H1 (cell line): Measurements from ENCODE around the gene CDC42SE2.

Experiments used
- EGR1 ChIP-seq: IDR thresholded peaks from 2 replicates; pipeline ENCODE4 v1.6.1; 2011; ENCODE audit warnings: low read depth, low read length, borderline replicate concordance
- POLR2A ChIP-seq, 2 experiments: IDR thresholded peaks; 1 replicate in 1 of 2; 2 replicates in 1 of 2; pipeline ENCODE4 v1.6.1; 2011; ENCODE audit warnings: low read depth in 2 of 2, low read length in 2 of 2, mild to moderate bottlenecking in 2 of 2; ENCODE audit errors: control extremely low read depth in 1 of 2
- POLR2AphosphoS5 ChIP-seq: IDR thresholded peaks from 2 replicates; pipeline ENCODE4 v1.6.1; 2011; ENCODE audit warnings: low read depth, low read length
- TBP ChIP-seq: IDR thresholded peaks from 2 replicates; pipeline ENCODE4 v1.6.1; 2011; ENCODE audit warnings: low read depth, low read length, improper control_type of control experiment
- YY1 ChIP-seq: IDR thresholded peaks from 2 replicates; pipeline ENCODE4 v1.6.1; 2011; ENCODE audit warnings: low read depth, mild to moderate bottlenecking, low read length
- TF ChIP-seq, protein P1 (sequence below), 3 experiments: IDR thresholded peaks; 1 replicate in 2 of 3; 2 replicates in 1 of 3; pipeline versions ENCODE4 v1.5.1 to v1.6.1; 2011; ENCODE audit warnings: low read length in 3 of 3, mild to moderate bottlenecking in 3 of 3, inconsistent platforms in 2 of 3, low read depth in 1 of 3, moderate library complexity in 1 of 3; ENCODE audit not compliant: insufficient read depth in 1 of 3; ENCODE audit errors: control extremely low read depth in 1 of 3

DNA sequence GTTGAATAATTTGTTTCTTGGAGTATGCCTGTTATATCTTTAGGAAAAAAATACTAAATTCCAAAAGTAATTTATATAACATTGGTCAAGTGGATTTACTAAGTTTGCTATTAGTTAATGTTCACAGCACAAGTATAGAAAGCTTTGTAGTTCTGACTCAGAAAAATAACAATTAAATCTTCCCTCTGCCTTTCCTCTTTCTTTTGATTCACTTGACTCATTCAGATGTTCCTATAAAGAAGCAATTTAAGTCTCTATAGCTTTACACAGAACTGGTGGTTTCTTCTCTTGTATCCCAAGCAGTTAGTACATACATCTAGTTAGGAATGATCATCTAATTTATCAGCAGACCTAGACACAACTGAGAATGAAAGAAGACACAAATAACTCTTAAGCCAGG is 4.5 kb upstream of the CDC42SE2 start:
- TF ChIP-seq POLR2AphosphoS5 (no peak), YY1 (no peak), EGR1 (no peak), POLR2A (IDR thresholded peaks at IDR 0.05; ENCODE audit: control extremely low read depth in 1 of 2, low read depth in 2 of 2, low read length in 2 of 2) (no peak), TBP (no peak)
- TF ChIP-seq, protein P1, sequence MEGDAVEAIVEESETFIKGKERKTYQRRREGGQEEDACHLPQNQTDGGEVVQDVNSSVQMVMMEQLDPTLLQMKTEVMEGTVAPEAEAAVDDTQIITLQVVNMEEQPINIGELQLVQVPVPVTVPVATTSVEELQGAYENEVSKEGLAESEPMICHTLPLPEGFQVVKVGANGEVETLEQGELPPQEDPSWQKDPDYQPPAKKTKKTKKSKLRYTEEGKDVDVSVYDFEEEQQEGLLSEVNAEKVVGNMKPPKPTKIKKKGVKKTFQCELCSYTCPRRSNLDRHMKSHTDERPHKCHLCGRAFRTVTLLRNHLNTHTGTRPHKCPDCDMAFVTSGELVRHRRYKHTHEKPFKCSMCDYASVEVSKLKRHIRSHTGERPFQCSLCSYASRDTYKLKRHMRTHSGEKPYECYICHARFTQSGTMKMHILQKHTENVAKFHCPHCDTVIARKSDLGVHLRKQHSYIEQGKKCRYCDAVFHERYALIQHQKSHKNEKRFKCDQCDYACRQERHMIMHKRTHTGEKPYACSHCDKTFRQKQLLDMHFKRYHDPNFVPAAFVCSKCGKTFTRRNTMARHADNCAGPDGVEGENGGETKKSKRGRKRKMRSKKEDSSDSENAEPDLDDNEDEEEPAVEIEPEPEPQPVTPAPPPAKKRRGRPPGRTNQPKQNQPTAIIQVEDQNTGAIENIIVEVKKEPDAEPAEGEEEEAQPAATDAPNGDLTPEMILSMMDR (IDR thresholded peaks at IDR 0.05; ENCODE audit: control extremely low read depth in 1 of 3, insufficient read depth in 1 of 3, low read depth in 1 of 3, low read length in 3 of 3), result no peak
